KOPT-K1 (cell line): ENCODE results near the gene C4A.
"Not testable (repeated sequence)": the region's sequence is repeated elsewhere in the genome, so short reads cannot be mapped to it uniquely, and the experiment has no call there.

Source experiments
- H3K27ac ChIP-seq: fragments of 200-600 bp; sonication (generic); 2 replicates; pipeline ENCODE4 v1.5.1; 2016; ENCODE audit warnings: antibody characterized with exemption, mild to moderate bottlenecking, low read depth, low read length; ENCODE audit not compliant: poor library complexity, severe bottlenecking
- H3K36me3 ChIP-seq: fragments of 200-600 bp; sonication (generic); 2 replicates; pipeline ENCODE4 v1.5.1; 2017; ENCODE audit warnings: antibody characterized with exemption, mild to moderate bottlenecking, low read length, moderate library complexity; ENCODE audit not compliant: insufficient read depth
- H3K9me3 ChIP-seq: fragments of 200-600 bp; sonication (generic); 2 replicates; pipeline ENCODE4 v1.5.1; 2017; ENCODE audit warnings: antibody characterized with exemption, low read length, mild to moderate bottlenecking; ENCODE audit not compliant: insufficient read depth, poor library complexity, severe bottlenecking

Gene C4A

GRCh38 chr6:31981744-31982143, at the start of gene C4A:
TSS of gene C4A (plus strand) at chr6:31982057. CDS start at chr6:31982108, 51 bp downstream.
- not testable (repeated sequence) for H3K9me3 ChIP-seq, H3K27ac ChIP-seq, H3K36me3 ChIP-seq

GRCh38 chr6:31932137-31932536, 49.7 kb upstream of the C4A start:
- not testable (repeated sequence) for H3K27ac ChIP-seq, H3K36me3 ChIP-seq, H3K9me3 ChIP-seq

GRCh38 chr6:31933537-31933936, 48.3 kb upstream of the C4A start:
- no peaks in the 10 kb centered on the region for H3K9me3 ChIP-seq
- no peaks in the 10 kb centered on the region for H3K36me3 ChIP-seq
- no peak overlapping the region for H3K27ac ChIP-seq

GRCh38 chr6:31935021-31935420, 46.8 kb upstream of the C4A start:
- no peaks in the 10 kb centered on the region for H3K9me3 ChIP-seq

GRCh38 chr6:31935823-31936222, 46.0 kb upstream of the C4A start:
- no peaks in the 10 kb centered on the region for H3K9me3 ChIP-seq
- no peak overlapping the region for H3K27ac ChIP-seq
- H3K36me3 ChIP-seq, result no peaks in the 10 kb centered on the region

More at GRCh38 chr6:31935021-31935420, 46.8 kb upstream of the C4A start:
- H3K36me3 ChIP-seq, result no peaks in the 10 kb centered on the region
- H3K27ac ChIP-seq, result no peak overlapping the region

- Histone ChIP-seq H3K9me3 (no peaks in the 10 kb centered on the region), H3K36me3 (no peaks in the 10 kb centered on the region), H3K27ac (no peak overlapping the region)
Observed at GRCh38 chr6:31940256-31940664, 41.6 kb upstream of the C4A start.

GRCh38 chr6:31943742-31944141, 38.1 kb upstream of the C4A start:
- H3K9me3 ChIP-seq, result no peaks in the 10 kb centered on the region
- no peaks in the 10 kb centered on the region for H3K36me3 ChIP-seq
- no peak overlapping the region for H3K27ac ChIP-seq

- no peak overlapping the region for H3K27ac ChIP-seq
- H3K36me3 ChIP-seq, result no peaks in the 10 kb centered on the region
- H3K9me3 ChIP-seq, result no peaks in the 10 kb centered on the region
Observed at GRCh38 chr6:31945154-31945506, 36.7 kb upstream of the C4A start.

- H3K9me3 ChIP-seq, result no peaks in the 10 kb centered on the region
- no peak within 1 kb of the TSS for H3K27ac ChIP-seq
- H3K36me3 ChIP-seq, result peaks cover 2% of the 10 kb centered on the region
Observed at GRCh38 chr6:31945507-31946369, 36.1 kb upstream of the C4A start, which contains the start of gene CFB. TSS of gene CFB (plus strand) at chr6:31946095. CDS start at chr6:31946222, 127 bp downstream.

- no peaks in the 10 kb centered on the region for H3K9me3 ChIP-seq
- peaks cover 9% of the 10 kb centered on the region for H3K36me3 ChIP-seq
- H3K27ac ChIP-seq, result no peak overlapping the region
Observed at GRCh38 chr6:31946370-31946885, 35.4 kb upstream of the C4A start.

GRCh38 chr6:31947070-31947675, 34.7 kb upstream of the C4A start:
- Histone ChIP-seq H3K27ac (no peak overlapping the region), H3K9me3 (no peaks in the 10 kb centered on the region), H3K36me3 (peaks cover 16% of the 10 kb centered on the region)

GRCh38 chr6:31947864-31948263, 34.0 kb upstream of the C4A start:
- H3K9me3 ChIP-seq, result no peaks in the 10 kb centered on the region
- no peak overlapping the region for H3K27ac ChIP-seq
- peaks cover 23% of the 10 kb centered on the region for H3K36me3 ChIP-seq

GRCh38 chr6:31948306-31948705, 33.6 kb upstream of the C4A start:
- Histone ChIP-seq H3K36me3 (peaks cover 28% of the 10 kb centered on the region), H3K9me3 (no peaks in the 10 kb centered on the region), H3K27ac (no peak overlapping the region)

- Histone ChIP-seq H3K36me3 (peaks cover 34% of the 10 kb centered on the region), H3K9me3 (no peaks in the 10 kb centered on the region), H3K27ac (no peak overlapping the region)
Observed at GRCh38 chr6:31948753-31949413, 33.0 kb upstream of the C4A start.

- H3K27ac ChIP-seq, result no peak overlapping the region
- H3K36me3 ChIP-seq, result peaks cover 45% of the 10 kb centered on the region
- H3K9me3 ChIP-seq, result no peaks in the 10 kb centered on the region
Observed at GRCh38 chr6:31949926-31950548, 31.8 kb upstream of the C4A start.
